ENCODE results near the gene ABLIM2.

Gene ABLIM2

GRCh38 chr4:8028884-8029568 is 129.6 kb downstream of the ABLIM2 start:
- DNase-seq (ENCODE audit: low read depth, low spot score) = no peak

- no peak for DNase-seq (ENCODE audit: low read depth, low spot score)
Observed at GRCh38 chr4:8028368-8028767, 130.2 kb downstream of the ABLIM2 start.

GRCh38 chr4:8026453-8026852 is 132.2 kb downstream of the ABLIM2 start:
- no peak for DNase-seq (ENCODE audit: low read depth, low spot score)

GRCh38 chr4:8025668-8026067 is 132.9 kb downstream of the ABLIM2 start:
- DNase-seq (ENCODE audit: low read depth, low spot score) = no peak

GRCh38 chr4:8024073-8024786 is 134.4 kb downstream of the ABLIM2 start:
- DNase-seq (ENCODE audit: low read depth, low spot score) = no peak

GRCh38 chr4:8023696-8024033 is 134.9 kb downstream of the ABLIM2 start:
- DNase-seq (ENCODE audit: low read depth, low spot score) = no peak

GRCh38 chr4:8022767-8023695 is 135.6 kb downstream of the ABLIM2 start:
- DNase-seq (ENCODE audit: low read depth, low spot score) = no peak

- no peak for DNase-seq (ENCODE audit: low read depth, low spot score)
Observed at GRCh38 chr4:8021796-8022195, 136.8 kb downstream of the ABLIM2 start.

GRCh38 chr4:8019396-8020365 is 138.9 kb downstream of the ABLIM2 start:
- DNase-seq (ENCODE audit: low read depth, low spot score) = no peak

- DNase-seq (ENCODE audit: low read depth, low spot score) = no peak
Observed at GRCh38 chr4:8016527-8016926, 142.1 kb downstream of the ABLIM2 start.

GRCh38 chr4:8015512-8015911 is 143.1 kb downstream of the ABLIM2 start:
- DNase-seq (ENCODE audit: low read depth, low spot score) = no peak

GRCh38 chr4:8013976-8014726 is 144.5 kb downstream of the ABLIM2 start:
- no peak for DNase-seq (ENCODE audit: low read depth, low spot score)

GRCh38 chr4:8012517-8012916 is 146.1 kb downstream of the ABLIM2 start:
- DNase-seq (ENCODE audit: low read depth, low spot score) = no peak

- no peak for DNase-seq (ENCODE audit: low read depth, low spot score)
Observed at GRCh38 chr4:8010618-8011017, 148.0 kb downstream of the ABLIM2 start.

- DNase-seq (ENCODE audit: low read depth, low spot score) = no peak
Observed at GRCh38 chr4:8009710-8010511, 148.7 kb downstream of the ABLIM2 start.

GRCh38 chr4:8009097-8009496 is 149.5 kb downstream of the ABLIM2 start:
- DNase-seq (ENCODE audit: low read depth, low spot score) = no peak

- DNase-seq (ENCODE audit: low read depth, low spot score) = no peak
Observed at GRCh38 chr4:8008391-8008790, 150.2 kb downstream of the ABLIM2 start.

GRCh38 chr4:8007581-8007980 is 151.0 kb downstream of the ABLIM2 start:
- no peak for DNase-seq (ENCODE audit: low read depth, low spot score)

- DNase-seq (ENCODE audit: low read depth, low spot score) = no peak
Observed at GRCh38 chr4:8006471-8006870, 152.1 kb downstream of the ABLIM2 start.

- DNase-seq (ENCODE audit: low read depth, low spot score) = no peak
Observed at GRCh38 chr4:8005814-8006215, 152.8 kb downstream of the ABLIM2 start.
